Vagina (tissue), 2 donors: Measurements from ENCODE around the gene FBXW9.
A peak's percentile ranks its signal among the peaks of the same experiment; 100 is the strongest.

ENCODE experiments used
- CTCF ChIP-seq, 3 experiments: fragments of 450-650 bp in 2 of 3; fragments of 200-600 bp in 1 of 3; sonication (generic) in 1 of 3; IDR thresholded peaks; one replicate each; pipeline ENCODE4 v1.5.1; 2017 to 2019; ENCODE audit warnings: antibody characterized with exemption in 3 of 3, mild to moderate bottlenecking in 2 of 3, moderate library complexity in 2 of 3
- POLR2A ChIP-seq, 2 donors: fragments of 450-650 bp; IDR thresholded peaks; one replicate each; pipeline ENCODE4 v1.6.1; 2017; ENCODE audit warnings: antibody characterized with exemption in 2 of 2, mild to moderate bottlenecking in 2 of 2, moderate library complexity in 2 of 2
- POLR2AphosphoS5 ChIP-seq, 2 donors: sonication (generic); formaldehyde crosslinking; IDR thresholded peaks; one replicate each; pipeline ENCODE4 v1.9.0; 2017; ENCODE audit warnings: antibody characterized with exemption in 2 of 2, mild to moderate bottlenecking in 2 of 2, low read depth in 1 of 2; ENCODE audit not compliant: insufficient read depth in 1 of 2

GRCh38 chr19:12721656-12722565, 25.5 kb upstream of the FBXW9 start:
- TF ChIP-seq CTCF (IDR thresholded peaks at IDR 0.05) (no peak), POLR2AphosphoS5 (IDR thresholded peaks at IDR 0.05; ENCODE audit: insufficient read depth in 1 of 2, low read depth in 1 of 2) (peak in 1 of 2 donors; percentile 10), POLR2A (IDR thresholded peaks at IDR 0.05) (no peak)
